WTC11 (cell line): ENCODE data around the gene PLCG1.

ENCODE experiments used
- CTCF ChIP-seq: fragments of 200-600 bp; IDR thresholded peaks from 2 replicates; pipeline ENCODE4 v1.8.0; 2022; ENCODE audit warnings: antibody characterized with exemption
- FOXP4 ChIP-seq: sonication (generic); formaldehyde crosslinking; IDR thresholded peaks from 2 replicates; pipeline ENCODE4 v1.8.0; 2022; ENCODE audit warnings: mild to moderate bottlenecking, missing genetic modification reagents

- TF ChIP-seq CTCF = no peak
- TF ChIP-seq FOXP4 (CRISPR knock-in tag) = no peak
These were observed 3.5 kb upstream of the PLCG1 start for GRCh38 chr20:41133709-41134361.
